ENCODE data around the gene CC2D2B. TPM values are rescaled to one million over a fixed set of nuclear protein-coding genes. Genes with fewer than 3 reads are reported as not detected.

The CC2D2B gene
- total RNA-seq, 1 donor: 0.86 TPM

DNA sequence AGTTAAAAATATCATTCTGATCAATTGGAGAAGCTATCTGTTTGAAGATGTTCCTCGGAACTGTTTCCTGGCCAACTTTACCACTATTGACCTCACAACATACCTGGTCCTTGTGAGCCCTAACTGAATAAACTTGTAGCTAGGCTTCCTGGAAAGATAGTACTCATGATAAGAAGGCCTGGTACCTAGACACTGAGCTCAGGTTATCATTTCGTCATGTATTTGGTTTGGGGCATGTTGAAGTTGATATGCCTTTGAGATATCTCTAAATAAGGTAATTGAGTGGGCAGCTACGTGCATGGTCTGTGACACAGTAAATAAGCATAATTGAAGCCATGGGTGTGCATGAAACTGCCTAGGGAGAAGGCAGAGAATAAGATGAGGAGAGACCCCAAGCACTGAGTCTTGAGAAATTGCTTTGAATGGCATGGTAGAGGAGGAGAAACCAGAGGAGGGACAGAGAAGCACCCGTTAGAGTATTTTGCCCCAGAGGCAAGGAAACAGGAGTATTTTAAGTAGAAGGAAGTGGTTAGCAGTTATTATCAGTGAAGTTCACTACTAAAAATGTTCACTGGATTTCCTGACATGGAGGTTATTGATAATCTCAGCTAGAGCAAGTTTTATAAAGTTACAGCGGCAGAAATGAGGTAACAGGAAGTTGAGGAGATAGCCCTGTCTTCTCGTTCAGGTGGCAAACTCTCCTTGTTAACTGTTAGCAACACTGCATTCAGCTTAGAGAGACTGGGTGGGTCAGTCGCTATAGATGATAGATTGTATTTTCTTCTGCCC is 55.6 kb downstream of the CC2D2B start:
- no peak for DNase-seq (ENCODE audit: low read depth)
- H3K4me3 ChIP-seq (ENCODE audit: low read depth, low read length): no peak overlapping the region
- TF ChIP-seq, protein P1, sequence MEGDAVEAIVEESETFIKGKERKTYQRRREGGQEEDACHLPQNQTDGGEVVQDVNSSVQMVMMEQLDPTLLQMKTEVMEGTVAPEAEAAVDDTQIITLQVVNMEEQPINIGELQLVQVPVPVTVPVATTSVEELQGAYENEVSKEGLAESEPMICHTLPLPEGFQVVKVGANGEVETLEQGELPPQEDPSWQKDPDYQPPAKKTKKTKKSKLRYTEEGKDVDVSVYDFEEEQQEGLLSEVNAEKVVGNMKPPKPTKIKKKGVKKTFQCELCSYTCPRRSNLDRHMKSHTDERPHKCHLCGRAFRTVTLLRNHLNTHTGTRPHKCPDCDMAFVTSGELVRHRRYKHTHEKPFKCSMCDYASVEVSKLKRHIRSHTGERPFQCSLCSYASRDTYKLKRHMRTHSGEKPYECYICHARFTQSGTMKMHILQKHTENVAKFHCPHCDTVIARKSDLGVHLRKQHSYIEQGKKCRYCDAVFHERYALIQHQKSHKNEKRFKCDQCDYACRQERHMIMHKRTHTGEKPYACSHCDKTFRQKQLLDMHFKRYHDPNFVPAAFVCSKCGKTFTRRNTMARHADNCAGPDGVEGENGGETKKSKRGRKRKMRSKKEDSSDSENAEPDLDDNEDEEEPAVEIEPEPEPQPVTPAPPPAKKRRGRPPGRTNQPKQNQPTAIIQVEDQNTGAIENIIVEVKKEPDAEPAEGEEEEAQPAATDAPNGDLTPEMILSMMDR (IDR thresholded peaks at IDR 0.05; ENCODE audit: insufficient read depth, low read depth, low read length): no peak

DNA sequence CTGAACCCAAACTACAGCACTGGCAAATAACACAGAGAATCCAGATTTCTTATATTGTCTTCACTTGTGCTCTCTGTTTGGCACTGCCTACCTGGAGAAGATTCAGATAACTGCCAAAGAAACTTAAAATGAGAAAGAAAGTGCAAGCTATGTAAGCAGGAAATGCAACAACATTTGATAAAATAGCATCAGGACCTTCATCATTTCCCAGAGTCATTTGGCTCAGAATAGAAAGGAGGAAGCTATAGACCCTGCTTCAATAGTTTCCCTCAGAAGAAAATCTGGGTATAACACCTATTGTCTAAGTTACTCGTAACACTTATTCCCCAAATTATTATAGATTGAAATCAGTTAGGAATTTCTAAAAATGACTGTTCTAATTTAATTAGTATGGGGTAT is 56.2 kb downstream of the CC2D2B start:
- no peak overlapping the region for H3K4me3 ChIP-seq (ENCODE audit: low read depth, low read length)
- DNase-seq (ENCODE audit: low read depth): no peak
- TF ChIP-seq, protein P1 (IDR thresholded peaks at IDR 0.05; ENCODE audit: insufficient read depth, low read depth, low read length): no peak

DNA sequence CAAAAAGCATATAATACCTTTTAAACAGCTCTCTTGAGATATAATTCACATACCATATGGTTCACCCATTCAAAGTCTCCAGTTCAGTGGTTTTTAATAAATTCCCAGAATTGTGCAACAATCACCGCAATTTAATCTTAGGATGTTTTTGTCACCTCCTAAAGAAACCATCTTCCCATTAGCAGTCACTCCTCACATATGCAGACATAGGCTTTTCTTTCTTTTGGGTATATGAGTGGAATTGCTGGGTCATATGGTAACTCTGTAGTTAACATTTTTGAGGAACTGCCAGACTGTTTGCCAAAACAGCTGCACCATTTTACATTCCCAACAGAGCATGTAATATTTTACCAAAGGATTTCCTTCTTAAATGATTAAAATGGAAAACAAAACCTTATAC is 57.0 kb downstream of the CC2D2B start:
- peak; percentile 7 for DNase-seq (ENCODE audit: low read depth)
- no peak overlapping the region for H3K4me3 ChIP-seq (ENCODE audit: low read depth, low read length)
- TF ChIP-seq, protein P1 (IDR thresholded peaks at IDR 0.05; ENCODE audit: insufficient read depth, low read depth, low read length): no peak

DNA sequence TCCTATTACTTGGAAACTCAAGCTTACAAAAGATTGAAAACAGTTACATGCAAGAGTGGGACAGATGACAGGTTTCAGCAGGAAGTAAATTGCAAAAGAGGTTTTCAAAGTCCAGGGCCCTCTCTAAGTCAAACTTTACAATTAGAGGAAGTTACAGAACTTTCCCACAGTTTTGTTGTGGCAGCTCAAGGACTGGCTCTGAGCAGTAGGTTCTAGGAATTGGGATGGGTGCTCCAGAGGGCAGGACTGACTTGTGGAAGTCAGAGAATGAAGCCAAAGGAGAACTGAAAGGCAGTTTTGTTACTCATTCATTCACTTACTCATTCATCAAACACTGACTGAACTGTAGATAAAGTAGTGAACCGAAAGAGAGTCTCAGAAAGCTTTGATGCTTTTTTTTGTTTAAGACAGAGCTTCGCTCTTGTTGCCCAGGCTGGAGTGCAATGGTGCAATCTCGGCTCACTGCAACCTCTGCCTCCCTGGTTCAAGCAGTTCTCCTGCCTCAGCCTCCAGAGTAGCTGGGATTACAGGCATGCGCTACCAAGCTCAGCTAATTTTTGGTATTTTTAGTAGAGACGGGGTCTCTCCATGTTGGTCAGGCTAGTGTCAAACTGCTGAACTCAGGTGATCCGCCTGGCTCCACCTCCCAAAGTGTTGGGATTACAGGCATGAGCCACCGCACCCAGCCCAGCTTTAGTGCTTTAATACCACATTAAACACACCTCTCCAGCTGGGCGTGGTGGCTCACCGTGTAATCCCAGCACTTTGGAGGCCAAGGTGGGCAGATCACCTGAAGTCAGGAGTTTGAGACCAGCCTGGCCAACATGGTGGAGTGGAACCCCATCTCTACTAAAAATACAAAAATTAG is 68.8 kb downstream of the CC2D2B start:
- no peak for DNase-seq (ENCODE audit: low read depth)
- H3K4me3 ChIP-seq (ENCODE audit: low read depth, low read length): no peak overlapping the region
- TF ChIP-seq, protein P1 (IDR thresholded peaks at IDR 0.05; ENCODE audit: insufficient read depth, low read depth, low read length): no peak

DNA sequence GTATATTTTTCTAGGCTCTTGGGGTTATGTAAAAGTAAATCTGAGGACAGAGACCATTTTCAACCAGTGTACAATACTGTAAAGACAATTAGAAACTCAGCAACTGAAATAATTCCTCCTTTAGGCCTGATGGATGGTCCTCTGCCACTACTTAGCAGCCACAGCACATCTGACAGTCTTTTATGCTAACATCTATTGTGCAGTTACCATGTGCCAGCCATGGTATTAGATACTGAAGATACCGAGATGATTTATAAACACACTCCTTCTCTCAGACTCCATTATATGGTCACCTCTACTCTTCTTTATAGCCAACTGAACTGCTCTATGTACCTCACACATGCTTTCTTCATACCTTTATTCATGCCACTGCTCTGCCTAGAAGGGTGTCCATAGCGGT is 74.4 kb downstream of the CC2D2B start:
- no peak overlapping the region for H3K4me3 ChIP-seq (ENCODE audit: low read depth, low read length)
- no peak for DNase-seq (ENCODE audit: low read depth)
- TF ChIP-seq, protein P1 (IDR thresholded peaks at IDR 0.05; ENCODE audit: insufficient read depth, low read depth, low read length): no peak

DNA sequence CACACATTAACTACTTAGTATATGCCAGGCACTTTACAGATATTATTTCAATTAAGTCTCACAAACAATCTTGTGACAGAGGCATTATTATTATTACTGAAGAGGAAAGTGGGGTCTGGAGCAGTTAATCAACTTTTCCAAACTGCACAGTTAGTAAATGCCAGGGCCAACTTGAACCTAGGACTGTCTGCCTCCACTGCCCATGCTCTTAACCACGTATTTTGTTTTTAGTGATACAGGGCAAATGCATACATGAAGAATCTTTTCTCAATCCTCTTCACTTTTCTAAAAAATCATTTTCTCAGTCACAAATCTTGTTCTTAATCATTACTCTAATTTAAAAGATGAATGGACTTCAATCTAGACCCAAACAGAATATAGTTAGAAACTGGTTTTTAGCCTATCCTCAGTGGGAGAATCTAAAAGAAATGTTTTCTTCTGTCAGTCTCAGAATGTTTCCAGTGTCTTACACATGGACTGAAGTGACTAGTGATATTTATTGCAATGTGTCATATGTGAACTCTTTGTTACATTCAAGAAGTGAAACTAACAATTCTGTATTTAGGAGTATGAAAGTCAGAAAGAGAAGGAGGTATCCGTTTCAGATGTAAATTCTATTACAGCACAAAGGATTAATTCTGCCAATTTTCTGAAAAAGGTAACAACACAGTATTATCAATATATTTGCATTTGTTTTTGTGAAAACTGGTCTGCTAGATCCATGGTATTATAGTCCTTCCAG is 80.1 kb downstream of the CC2D2B start:
- no peak for DNase-seq (ENCODE audit: low read depth)
- H3K4me3 ChIP-seq (ENCODE audit: low read depth, low read length): no peak overlapping the region
- TF ChIP-seq, protein P1 (IDR thresholded peaks at IDR 0.05; ENCODE audit: insufficient read depth, low read depth, low read length): no peak

All from fibroblast of villous mesenchyme (primary cell).